ENCODE results near the gene FHL3.
A peak's percentile ranks its signal among the peaks of the same experiment; 100 is the strongest.

The FHL3 gene

DNA sequence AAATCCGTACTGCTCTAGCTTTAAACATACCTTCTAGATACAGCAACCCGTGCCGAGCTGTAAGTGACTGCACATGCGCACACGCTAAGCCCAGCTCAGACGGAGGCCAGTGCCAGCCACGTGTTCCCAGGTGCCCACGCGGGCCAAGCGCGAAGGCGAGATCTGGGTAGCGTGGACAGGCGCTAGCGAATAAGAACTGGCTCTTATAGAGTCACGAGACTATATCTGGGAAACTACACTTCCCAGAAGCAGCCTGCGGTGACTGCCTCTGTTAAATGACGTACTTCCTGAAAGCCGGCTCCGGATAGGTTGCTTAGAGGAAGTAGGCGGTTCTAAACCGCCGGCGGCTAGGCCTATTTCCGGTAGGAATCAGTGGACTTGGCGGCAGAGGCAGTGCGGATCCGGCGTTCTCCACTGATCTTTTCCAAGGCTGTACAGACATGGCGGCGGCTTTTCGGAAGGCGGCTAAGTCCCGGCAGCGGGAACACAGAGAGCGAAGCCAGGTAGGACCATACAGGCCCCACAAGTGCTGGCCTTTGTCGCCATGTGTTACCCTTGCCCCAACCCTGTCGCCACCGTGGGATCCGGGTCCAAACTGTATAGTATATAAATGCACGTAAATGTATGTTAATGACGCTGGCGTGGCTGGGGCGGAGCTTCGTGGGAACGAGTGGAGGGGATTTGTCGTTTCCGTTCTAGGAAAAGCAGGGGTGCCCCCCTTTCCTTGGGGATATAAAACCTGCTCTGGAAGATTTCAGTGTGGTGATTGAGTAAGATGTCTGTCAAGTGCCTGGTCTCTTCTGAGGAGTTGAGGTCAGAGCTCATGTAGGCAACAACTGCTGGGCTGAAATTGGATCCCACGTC, 7.3 kb upstream of the FHL3 start, which contains the start of gene UTP11:
UTP11 (plus strand) TSS at position 372 of the 864 bp plus-strand sequence; CDS start at position 441, 69 bp downstream.
- DNase-seq, result peak; percentile 85 to 88

DNA sequence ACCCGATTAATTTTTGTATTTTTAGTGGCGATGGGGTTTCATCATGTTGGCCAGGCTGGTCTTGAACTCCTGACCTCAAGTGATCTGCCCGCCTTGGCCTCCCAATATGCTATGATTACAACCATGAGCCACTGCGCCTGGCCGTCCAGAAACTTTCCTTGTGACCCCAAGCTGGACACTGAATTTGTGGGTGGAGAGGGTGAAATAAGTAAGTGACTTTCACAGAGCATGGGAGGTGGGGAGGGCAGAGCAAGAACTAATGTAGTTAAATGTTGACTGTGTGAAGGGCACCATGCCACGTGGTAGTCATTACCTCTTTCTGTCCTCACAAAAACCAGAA, 4.5 kb upstream of the FHL3 start:
- DNase-seq, result no peak

DNA sequence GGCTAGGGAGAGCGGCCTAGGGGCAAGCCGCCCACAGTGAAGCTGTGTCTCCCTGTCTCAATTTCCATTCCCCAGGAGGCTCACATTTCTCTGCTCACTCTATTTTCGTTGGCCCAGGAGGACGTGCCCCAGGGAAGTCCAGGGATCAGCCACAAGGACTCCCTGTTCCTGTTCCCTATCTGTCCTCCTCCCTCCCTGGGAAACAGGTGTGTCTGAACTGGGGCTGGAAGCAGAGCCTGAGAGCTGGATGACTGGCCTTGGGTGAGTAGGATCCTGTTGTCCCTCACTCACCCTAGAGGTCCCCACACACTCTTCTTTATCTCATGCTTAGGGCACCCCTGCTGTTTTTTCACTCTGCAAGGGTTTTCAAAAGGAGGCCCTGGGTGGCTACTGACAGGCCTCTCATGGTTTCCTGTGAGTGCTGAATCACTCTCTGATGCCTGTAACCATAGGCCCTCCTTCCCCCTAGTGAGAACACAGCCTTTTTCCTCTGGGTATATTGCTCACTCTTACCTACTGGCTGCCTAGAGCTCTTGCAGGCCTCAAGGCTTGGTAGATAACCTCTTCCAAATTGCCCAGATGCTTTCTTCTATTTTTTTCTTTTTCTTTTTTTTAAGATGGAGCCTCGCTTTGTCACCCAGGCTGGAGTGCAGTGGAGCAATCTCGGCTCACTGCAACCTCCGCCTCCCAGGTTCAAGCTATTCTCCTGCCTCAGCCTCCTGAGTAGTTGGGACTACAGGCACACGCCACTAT, 4.0 kb upstream of the FHL3 start:
- peak; percentile 55 to 69 for DNase-seq

DNA sequence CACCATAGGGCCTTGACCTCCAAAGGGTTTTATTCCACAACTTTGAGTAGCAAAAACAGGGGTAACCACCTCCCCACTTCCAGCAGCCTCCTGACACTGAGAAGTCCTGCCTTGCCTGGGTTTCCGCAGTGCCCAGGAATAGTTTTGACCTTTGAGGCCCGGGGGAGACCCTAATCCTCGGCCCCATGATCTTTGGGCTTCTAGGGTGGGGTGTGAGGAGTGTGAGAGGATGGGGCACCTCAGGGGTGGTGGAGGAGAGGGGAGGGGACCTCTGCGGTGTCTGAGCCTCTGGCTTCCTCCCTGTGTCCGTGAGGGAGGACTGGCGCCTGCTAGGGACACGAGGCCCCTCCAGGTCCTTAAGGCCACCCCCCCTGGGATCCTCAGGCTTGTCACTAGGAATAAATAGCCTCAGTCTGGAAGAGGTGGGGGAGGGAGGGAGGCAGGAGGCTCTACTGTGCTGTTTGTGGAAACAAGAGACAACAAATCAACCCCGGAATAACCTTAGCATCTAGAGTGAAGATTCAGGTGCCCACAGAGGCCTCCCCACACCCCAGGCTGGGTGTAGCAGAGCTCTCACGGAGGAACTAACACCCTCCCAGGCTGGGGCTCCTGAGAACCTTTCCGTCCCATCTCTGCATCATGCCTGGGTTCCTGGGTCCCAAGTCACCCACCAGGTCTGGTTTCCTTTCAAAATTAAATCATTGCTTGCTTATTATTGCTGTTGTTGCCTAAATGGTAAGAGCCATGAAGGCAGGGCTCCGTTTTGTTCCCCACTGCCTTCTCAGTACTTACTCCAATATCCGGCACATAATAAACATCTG, 904 bp upstream of the FHL3 start:
- no peak for DNase-seq

DNA sequence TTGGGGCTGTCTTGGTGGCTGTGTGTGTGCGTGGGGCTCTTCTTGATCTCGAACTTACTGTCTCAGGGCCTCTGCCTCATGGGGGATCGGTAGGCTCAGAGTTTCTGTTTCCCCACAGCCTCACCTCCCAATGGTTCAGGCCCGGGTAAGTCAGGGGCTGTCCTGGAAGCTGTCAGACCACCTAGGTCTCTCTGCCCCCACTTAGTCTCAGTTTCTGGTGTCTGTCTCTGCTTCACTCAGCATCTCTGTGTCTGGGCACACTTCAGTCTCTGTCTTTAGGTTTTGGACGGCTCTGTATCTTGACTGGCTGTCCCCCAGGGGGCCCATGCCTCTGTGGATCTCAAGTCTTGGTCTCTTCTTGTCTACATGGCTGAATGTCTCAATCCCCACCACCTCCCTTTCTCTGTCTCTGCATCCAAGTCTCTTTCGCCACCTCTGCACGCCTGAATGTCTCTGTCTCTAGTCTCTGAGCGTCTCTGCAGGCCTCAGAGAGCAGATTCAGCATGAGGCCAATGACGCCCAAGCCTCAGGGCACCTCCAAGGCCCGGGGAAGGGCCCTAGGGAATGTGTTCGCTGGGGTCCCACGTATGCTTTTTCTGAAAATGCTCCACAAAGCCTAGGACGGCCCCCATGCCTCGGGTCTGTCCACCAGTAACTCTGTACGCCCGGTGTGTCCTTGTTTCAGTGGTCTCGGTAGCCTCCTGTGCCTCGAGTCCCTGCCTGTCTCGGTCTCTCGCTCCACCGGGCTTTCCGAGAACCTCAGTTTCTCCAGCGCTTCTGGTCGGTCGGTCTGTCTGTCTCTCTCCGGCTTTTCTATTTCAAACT, 818 bp downstream of the FHL3 start:
- no peak for DNase-seq

DNA sequence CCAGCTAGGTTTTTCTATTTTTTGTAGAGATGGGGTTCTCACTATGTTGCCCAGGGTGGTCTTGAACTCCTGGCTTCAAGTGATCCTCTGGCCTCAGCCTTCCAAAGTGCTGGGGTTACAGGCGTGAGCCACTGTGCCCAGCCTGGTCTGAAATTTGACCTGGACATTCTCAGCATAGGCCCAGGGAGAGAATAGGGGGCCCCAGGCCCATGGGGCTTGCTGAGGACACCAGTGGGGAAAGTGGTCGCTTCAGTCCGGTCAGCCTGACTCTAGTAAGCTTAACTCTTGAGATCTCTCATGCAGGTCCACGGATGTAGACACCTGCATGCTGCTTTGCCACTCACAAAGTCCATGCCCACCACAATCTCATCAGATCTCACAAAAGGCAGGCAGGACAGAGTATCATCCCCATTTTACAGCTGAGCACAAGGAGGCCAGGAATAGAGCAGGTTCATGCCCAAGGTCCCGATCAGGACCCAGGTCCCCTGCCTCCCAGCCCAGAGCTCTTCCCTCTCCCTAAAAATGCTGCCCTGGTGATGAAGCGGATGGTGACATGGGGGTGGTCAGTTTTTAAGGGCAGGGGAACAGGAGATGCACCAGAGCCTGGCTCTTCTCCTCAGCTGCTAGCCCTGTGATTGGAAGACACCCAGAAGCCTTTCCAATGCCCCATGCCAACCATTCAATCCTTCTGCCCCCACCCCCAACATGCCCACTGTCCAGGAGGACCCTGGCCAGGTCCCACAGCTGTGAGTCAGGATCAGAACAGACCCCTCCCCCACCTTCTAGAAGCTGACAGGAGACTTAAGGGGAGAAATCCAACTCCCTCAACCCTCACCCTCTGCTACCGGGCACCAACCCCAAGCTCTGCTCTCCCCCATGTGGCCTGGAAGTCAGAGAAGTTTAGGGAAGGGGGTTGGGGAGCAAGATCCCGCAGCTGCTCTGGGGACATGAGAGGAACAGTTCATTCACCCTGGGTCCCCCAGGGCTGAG, 1.8 kb downstream of the FHL3 start:
- no peak for DNase-seq

DNA sequence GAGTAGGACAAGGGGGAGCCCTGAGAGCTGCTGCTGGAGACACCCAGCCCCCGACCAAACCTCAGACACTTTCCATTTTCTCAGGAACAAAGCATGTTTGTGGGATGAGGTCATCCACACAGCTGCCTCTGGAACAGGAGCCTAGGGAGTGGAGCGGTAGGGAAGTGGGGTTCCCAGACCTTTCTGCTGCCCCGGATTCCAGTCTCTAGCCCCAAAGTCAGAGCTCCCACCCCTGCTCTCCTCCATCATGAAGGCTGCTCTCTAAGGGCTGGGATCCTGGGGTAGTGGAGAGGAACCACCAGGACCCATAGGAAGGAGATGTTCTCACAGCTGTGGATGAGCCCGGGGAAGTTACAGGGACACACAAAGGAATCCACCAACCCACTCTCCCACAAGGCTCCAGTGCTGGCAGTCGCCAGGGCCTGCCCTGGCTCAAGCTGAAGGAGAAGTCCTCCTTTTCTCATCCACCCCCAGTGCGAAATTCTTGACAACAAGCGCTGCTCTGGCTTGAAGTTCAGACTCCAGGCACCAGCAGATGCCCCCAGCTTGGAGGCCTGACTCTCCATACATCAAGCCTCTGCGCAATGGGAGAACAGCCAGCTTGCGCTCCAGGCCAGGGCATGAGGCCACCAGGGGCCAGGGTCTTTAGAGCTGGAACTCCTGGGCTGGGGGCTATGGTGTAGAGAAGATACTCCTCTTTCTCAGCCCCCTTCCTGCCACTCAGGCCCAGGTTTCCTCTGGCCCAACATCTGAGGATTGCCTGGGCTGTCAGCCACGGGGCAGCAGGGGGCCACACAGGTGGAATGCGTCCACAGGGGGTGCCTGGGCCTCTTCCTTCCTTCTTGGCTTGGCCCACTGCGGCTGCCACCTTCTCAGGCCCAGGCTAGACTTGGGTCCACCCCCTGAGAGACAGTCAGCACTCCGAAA, 4.5 kb downstream of the FHL3 start:
- DNase-seq, result no peak

DNA sequence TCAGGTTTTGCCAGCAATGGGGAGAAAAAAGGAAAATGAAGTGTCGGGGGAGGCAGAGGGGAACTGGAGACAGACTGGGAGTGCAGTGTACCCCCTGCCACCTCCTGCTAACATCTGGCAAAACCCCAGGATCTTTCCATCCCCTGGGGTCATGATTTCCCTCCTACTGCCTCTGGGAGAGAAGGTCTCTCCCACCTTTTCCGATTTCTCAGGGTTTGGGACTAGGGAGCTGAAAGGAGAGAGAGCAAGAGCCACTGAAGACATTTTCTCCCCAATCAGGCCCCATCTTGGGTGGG, 5.1 kb downstream of the FHL3 start:
- no peak for DNase-seq

DNA sequence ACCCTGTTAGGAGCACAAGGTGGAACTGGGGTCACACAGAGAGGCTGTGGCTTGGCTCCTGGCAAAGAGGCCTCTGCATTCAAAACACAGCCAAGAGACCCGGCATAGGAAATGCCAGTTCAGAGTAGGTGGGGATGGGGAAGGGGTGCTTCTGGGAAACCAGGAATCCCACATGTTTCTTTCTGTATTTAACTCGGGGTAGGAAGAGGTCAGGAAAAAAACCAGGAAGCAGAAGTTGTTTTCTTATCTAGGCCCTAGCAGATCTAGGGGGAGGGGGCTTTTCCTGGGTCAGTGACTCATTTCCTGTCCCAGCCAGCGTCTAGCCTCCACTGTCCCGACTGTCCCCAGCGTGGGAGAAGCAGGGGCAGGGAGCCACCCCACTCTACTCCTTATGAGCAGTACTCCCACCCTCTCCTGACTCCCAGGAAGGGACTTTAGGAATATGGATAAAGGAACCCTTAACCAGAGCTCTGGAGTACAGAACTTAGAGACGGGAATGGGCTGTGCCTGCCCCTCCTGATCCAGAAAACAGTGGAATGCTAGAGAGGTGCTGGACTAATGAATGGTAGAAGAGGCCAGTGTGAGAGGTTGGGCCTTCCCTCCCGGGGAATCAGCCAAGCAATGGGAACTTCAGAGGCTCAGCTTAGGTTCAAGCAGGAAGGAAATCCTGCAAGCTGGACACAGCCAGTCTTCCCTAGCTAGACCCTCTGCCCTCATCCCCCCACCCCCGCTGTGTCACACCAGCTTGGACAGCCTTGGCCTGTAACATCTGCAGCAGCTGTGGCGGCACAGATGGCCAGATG, 5.7 kb downstream of the FHL3 start:
- peak in 1 of 2 experiments; percentile 36 for DNase-seq

DNA sequence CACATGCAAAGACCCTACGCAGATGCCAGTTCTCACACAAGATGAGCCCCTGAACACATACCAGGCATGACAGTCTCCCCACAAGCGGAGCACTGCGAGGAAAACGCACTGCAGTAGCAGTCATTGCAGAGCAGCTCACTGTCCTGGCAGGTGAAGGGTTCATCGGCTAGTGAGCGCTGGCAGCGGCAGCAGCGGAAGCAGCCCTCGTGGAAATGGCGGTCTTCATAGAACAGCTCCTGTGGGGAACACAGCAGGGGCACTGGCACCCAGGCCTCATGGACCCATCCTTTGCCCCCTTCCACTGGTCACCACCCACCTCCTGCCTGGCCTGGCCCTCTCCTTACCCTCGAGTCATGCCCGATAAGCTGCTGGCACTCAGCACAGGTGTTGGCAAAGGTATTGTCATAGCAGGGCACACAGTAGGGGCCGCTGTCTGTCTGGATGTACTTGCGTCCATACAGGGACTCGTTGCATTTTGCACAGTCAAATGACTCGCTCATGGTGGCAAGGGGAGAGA, 6.3 kb downstream of the FHL3 start:
- no peak for DNase-seq

DNA sequence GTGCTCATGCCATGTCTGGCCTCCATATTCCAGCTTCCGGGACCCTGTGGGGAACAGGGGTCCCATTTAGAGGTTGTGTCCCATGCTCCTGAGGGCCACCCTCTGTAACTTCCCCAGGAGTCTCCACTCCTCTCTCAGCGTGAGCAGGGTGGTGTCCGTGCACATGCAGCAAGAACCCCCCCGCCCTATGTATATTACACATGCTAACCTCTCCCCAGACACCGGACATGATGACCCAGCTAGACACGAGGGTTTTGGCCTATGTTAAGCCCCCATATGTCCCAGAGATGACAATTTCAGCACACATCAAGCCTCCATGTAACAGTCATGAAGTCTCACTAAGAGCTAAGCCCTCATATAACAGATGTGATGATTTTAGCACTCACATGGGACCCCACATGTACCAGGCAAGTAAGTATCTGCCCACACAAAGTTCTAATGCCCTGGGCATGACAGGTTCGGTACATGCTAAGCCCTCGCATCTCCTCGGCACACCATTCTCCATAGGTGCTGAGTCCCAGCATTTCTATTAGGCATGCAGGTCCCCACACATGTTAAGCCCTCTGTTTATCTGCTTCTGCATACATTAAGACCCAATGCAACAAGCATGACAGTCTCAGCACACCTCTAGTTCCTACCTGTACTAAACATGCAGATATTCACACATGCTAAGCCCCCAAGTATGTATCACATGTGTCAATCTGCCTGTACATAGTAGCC, 7.1 kb downstream of the FHL3 start:
- no peak for DNase-seq

DNA sequence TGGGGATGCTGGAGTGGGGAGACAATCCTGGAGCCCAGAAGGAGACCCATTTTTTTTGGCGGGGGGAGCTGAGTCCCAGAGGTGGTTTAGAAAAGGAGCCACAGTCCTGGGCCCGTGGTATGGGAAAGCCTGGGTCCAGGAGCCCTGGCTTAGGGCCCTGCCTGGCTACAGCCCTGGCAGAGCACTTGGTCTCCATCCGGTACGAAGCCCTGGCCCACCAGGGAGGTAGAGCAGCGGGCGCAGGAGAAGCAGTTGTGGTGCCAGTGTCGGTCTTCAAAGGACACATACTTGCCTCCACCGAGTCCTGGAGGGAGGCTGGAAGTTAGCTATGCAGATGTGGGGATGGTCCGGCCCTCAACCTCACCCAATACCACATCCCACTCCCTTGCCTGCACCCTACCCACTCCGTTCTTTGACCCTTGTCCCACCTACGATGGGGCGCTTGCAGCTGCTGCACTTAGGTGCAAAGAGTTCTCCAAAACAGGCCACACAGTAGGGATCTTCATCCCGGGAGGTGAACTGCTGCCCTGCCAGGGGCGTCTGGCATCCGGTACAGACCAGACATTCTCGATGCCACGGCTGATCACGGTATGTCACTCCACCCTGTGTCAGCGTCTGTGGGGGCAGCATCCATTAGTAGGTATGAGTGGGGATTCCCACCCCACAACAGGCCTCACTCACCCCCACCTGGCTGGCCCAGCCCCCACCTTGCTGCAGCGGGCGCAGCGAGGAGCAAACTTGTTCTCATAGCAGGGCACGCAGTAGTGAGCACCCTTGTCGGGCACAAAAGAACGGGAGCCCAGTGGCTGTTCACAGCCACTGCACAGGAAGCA, 7.8 kb downstream of the FHL3 start:
- no peak for DNase-seq

DNA sequence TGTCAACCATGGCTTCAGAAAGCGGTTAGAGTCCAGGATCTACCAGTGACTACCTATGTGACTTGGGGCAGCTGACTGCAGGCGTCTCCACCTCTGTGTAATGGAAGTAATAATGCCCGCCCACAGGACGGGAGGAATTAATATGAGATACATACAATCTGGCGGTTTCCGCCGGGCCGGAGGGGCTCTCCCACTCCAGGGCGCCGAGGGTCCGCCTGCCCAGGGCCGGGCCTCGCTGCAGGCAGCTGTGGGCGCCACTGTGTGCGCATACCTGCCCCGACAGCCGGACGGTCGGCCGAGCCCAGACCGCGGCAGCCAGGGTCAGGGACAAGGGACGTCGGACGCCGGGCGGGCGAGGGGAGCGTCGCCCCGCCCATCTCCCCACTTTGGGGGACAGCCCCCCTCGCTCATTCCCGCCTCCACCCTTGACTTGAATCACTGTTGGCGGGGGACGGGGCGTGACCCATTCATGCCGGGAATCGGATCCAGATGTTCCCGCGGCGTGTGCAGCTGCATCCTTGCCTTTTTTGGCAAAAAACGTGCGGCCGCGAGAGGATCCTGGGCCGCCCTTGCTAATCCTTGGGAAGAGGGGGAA, 9.5 kb downstream of the FHL3 start:
- peak; percentile 65 to 72 for DNase-seq

DNA sequence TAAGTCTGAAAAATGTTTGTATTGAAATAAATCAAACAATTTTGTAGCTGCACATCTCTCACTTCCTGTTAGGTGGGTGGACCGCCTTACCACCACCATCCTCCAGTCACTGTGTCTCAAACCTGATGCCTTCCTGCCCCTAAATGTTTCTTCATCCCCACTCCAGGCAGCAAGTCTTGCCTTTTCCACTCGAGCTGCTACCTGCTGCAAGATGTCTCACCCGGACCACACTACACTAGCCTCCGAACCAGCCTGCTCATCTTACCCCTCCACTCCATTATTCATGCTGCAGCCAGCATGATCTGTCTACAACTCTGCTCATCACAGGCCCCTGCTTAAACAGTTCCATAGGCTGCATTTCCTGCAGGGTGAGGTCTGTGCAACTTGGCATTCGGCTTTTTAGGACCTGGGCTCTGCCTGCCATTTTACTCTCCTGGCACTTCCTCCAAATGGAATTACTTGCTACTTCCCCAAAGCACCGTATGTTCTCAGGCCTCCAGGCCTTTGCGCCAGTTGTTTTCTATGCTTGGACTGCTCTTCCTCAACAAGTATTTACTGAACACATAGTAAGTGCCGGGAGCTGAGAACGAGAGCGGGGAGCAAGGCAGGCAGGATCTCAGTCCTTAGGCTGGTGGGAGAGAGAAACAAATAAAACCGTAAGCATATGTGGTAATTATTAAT, 10.3 kb downstream of the FHL3 start:
- DNase-seq, result no peak

DNA sequence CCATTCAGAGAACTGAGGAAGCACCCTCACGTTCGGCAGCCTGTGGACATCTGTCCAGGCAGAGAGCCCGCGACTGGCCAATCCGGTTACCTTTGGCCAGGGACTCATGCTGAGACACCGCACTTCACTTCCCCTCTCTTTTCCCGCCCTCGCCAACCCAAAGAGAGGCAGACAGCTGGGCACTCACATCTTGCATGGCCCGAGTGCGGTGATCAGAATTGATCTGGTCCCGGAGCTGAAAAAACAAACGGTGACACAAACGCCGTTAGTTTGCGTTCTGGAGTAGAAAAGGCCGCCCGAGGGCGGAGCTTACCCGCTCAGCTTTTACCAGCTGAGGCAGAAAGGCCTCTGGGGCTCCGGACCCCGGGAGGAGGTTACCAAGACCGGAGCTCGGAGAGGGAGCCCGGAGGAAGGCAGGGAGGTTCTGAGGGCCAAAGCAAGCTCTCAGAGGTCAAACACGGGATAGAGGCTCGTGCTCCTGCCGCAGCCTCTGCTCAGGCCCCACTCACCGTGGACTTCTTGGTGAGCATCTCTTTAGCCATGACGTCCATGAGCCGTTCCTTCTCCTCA, 15.9 kb downstream of the FHL3 start:
- DNase-seq, result peak; percentile 41 to 49

DNA sequence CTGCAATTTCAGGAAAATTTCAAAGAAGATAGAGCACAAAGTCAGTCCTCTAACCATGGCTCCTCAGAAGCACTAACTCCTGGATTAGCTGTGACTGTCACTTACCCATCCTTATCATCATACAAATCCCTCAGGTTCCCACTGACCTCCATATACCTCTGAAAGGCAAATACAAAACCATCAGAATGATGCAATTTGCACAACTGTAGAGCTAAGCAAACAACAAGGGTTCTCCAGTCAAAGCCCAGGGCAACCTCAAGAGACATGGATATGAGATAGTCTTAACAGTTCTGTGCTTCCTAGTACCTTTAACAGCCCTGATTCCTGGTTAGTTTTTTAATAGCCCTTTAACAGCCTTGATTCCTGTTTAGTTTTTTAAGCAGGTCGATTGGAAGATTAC, 17.6 kb downstream of the FHL3 start:
- DNase-seq, result no peak

All from activated CD4-positive, alpha-beta T cell treated with anti-CD3 and anti-CD28 coated beads, Interleukin-2, amount 50 U/mL, for 48 hours (primary cell).